AG09319 (cell line): Measurements from ENCODE around the gene OGFRL1.

ENCODE experiments used
- DNase-seq: peaks from one replicate; pipeline ENCODE4 v3.0.0-alpha.2; 2010; ENCODE audit warnings: low read depth; ENCODE audit errors: extremely low read depth
- TF ChIP-seq, protein P1 (sequence below): IDR thresholded peaks from 2 replicates; pipeline ENCODE4 v1.5.1; 2011; ENCODE audit warnings: low read depth, mild to moderate bottlenecking, inconsistent platforms, low read length, moderate library complexity

The OGFRL1 gene

DNA sequence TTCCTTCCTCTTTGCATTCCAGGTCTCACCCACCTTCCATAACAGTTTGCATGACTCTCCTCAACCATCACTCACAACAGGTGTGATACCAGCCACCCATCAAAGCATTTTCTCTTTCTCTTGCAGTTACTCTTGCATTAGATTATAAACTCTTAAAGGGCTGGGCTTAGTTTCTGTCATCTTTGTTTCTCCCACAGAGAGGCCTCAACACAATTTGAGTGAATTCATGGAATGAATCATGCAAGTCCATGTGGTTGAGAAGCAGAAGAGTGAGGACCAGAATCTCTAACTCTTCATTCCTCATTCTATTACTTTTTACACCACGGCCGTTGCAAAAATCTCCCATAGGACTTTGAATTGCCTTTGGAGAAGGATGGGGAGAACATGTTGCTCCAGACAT, 31.4 kb downstream of the OGFRL1 start:
- TF ChIP-seq, protein P1, sequence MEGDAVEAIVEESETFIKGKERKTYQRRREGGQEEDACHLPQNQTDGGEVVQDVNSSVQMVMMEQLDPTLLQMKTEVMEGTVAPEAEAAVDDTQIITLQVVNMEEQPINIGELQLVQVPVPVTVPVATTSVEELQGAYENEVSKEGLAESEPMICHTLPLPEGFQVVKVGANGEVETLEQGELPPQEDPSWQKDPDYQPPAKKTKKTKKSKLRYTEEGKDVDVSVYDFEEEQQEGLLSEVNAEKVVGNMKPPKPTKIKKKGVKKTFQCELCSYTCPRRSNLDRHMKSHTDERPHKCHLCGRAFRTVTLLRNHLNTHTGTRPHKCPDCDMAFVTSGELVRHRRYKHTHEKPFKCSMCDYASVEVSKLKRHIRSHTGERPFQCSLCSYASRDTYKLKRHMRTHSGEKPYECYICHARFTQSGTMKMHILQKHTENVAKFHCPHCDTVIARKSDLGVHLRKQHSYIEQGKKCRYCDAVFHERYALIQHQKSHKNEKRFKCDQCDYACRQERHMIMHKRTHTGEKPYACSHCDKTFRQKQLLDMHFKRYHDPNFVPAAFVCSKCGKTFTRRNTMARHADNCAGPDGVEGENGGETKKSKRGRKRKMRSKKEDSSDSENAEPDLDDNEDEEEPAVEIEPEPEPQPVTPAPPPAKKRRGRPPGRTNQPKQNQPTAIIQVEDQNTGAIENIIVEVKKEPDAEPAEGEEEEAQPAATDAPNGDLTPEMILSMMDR, result no peak

DNA sequence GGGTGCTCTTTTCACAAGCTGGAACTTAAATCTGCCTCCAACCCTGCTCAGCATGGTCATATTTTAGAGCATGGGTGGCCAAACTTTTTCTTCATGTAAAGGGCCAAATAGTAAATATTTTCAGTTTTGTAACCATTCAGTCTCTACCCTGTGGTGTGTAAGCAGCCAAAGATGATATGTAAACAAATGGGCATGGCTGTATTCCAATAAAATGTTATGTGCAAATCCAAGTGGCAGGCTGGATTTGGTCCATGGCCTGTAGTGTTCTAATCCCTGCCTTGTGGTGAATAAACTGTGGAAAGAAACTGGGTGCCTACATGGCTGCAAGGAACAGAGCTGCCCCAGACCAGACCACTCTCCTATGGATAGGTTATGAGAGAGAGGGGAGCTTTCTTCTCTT, 32.7 kb downstream of the OGFRL1 start:
- no peak for DNase-seq
- TF ChIP-seq, protein P1, result no peak

More for the DNA sequence above, 31.4 kb downstream of the OGFRL1 start:
- DNase-seq, result no peak

DNA sequence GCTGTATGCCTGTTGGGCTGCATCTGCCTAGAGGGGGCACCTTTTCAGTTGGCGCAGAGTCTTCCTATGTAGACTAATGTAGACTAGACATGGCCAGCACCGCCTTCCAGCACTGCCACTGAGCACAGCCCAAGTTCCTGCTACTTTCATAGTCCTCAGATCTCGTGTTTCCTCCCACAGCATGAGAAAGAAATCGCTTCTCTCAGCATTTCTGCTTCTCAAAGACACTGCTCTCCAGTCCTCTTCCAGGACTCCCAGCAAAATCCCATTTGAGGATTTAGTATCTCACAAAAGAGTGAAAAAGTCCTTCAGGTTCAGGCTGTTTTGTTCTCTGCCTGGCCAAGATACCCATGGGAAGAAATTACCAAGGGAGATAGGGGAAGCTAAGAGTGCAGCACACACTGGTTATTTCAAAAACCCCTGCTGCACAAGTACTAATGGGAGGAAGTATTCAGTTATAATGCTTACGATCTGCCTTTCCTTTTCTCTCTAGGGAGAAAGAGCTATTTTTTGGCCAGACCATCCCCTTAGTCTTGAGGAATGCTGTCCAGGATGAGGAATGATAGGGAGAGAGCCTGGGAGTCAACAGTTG, 35.7 kb downstream of the OGFRL1 start:
- TF ChIP-seq, protein P1, result no peak
- no peak for DNase-seq

DNA sequence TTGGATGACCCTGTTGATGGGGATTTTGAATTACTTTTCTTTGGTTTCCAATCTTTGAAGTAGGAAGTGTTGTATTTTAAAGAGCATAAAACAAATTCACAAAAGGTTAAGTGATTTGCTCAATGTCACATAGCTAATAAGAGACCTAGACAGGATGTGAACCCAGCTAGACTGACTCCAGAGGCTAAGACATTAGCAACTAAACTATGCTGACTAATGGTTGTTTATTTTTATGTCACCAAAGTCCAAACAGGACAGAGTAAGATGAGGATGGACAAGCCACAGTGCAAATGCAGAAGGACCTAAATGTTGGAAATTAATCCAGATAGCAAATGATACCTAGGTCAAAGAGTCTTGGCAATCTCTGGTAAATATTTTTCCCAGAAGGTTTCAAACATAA, 38.0 kb downstream of the OGFRL1 start:
- TF ChIP-seq, protein P1, result no peak

DNA sequence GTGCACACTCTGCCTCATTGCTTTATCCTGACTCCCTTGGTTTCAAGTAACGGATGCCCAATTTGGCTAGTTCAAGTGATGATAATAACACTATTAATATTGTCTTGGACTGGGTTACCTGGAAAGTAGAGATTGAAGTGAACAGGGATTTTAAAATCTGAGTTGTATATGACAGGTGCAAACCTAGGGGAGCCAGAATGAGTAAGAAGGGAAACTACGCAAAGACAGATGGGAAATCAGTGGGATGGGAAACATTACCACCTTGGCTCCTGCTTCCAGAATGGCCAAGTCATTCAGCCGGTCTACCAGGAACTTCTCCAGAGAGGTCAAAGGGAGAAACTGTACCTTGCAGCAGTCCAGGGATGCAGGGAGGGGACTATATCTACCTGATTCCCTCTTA, 41.9 kb downstream of the OGFRL1 start:
- TF ChIP-seq, protein P1, result no peak
- DNase-seq, result no peak

More for the DNA sequence above, 38.0 kb downstream of the OGFRL1 start:
- DNase-seq, result no peak

DNA sequence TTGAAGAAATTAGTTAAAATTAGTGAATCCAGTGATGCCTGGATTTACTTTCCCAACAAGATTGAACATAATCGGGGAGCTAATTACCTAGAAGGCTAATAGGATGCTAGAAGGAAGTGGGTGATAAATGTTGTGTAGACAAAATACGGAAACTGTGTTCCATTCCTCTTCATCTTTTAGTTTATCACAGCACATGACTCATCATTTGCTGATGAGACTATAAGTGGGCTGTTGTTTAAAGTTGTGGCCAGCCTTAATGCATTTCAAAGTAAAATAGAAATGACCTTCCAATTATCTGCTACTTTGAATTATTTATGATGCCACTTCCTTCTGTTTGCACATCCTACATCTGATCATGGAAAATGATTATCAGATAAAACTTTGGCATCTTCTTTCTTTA, 43.4 kb downstream of the OGFRL1 start:
- TF ChIP-seq, protein P1, result no peak

DNA sequence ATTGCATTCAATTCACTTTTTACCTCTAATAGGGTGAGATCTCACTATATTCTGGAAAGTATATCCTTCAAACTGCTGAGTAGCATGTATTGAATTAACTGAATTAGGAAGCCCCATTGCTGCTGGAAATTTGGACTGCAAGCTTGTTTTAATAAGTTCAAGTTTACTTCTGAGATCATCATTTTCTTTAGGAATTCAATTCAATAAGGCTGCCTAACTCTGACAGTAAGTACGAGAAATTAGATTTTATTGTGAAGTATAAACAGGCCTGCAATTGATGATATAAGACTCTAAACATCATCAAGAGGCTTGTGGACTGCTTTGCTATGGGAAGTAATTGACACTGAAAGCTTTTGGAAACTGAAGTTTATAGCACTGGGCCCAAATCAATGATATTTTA, 44.4 kb downstream of the OGFRL1 start:
- DNase-seq, result no peak
- TF ChIP-seq, protein P1, result no peak

More for the DNA sequence above, 43.4 kb downstream of the OGFRL1 start:
- no peak for DNase-seq
